ENCODE data around the gene C6orf136. TPM values are rescaled to one million over a fixed set of nuclear protein-coding genes. Genes with fewer than 3 reads are reported as not detected.

C6orf136 gene
- total RNA-seq, 1 donor from 2014 or later: 18.8 TPM

- no peak for TF ChIP-seq CTCF (IDR thresholded peaks at IDR 0.05; ENCODE audit: unreplicated experiment)
- no peaks in the 10 kb centered on the region for H3K9me3 Mint-ChIP-seq (ENCODE audit: low read depth)
- peaks cover 24% of the 10 kb centered on the region for H3K36me3 Mint-ChIP-seq (ENCODE audit: insufficient read depth)
- no peaks in the 10 kb centered on the region for H3K4me1 Mint-ChIP-seq (ENCODE audit: low read depth)
- no peaks in the 10 kb centered on the region for H3K27me3 Mint-ChIP-seq
- DNase-seq (ENCODE audit: low spot score, unreplicated experiment): no peak
- no peak overlapping the region for H3K27ac Mint-ChIP-seq
- no peak overlapping the region for H3K4me3 Mint-ChIP-seq (ENCODE audit: low read depth)
Observed at GRCh38 chr6:30600451-30600961, 46.4 kb upstream of the C6orf136 start.

GRCh38 chr6:30601436-30601814 lies 45.5 kb upstream of the C6orf136 start:
- H3K27me3 Mint-ChIP-seq: no peaks in the 10 kb centered on the region
- no peak for DNase-seq (ENCODE audit: low spot score, unreplicated experiment)
- H3K4me3 Mint-ChIP-seq (ENCODE audit: low read depth): no peak overlapping the region
- no peaks in the 10 kb centered on the region for H3K4me1 Mint-ChIP-seq (ENCODE audit: low read depth)
- H3K9me3 Mint-ChIP-seq (ENCODE audit: low read depth): no peaks in the 10 kb centered on the region
- peaks cover 31% of the 10 kb centered on the region for H3K36me3 Mint-ChIP-seq (ENCODE audit: insufficient read depth)
- H3K27ac Mint-ChIP-seq: no peak overlapping the region
- TF ChIP-seq CTCF (IDR thresholded peaks at IDR 0.05; ENCODE audit: unreplicated experiment): no peak

GRCh38 chr6:30601815-30602641 lies 44.9 kb upstream of the C6orf136 start:
- H3K4me3 Mint-ChIP-seq (ENCODE audit: low read depth): no peak overlapping the region
- H3K27me3 Mint-ChIP-seq: no peaks in the 10 kb centered on the region
- H3K9me3 Mint-ChIP-seq (ENCODE audit: low read depth): no peaks in the 10 kb centered on the region
- no peak for DNase-seq (ENCODE audit: low spot score, unreplicated experiment)
- H3K4me1 Mint-ChIP-seq (ENCODE audit: low read depth): no peaks in the 10 kb centered on the region
- no peak overlapping the region for H3K27ac Mint-ChIP-seq
- TF ChIP-seq CTCF (IDR thresholded peaks at IDR 0.05; ENCODE audit: unreplicated experiment): no peak
- peaks cover 35% of the 10 kb centered on the region for H3K36me3 Mint-ChIP-seq (ENCODE audit: insufficient read depth)

GRCh38 chr6:30603961-30604360 lies 43.0 kb upstream of the C6orf136 start:
- TF ChIP-seq CTCF (IDR thresholded peaks at IDR 0.05; ENCODE audit: unreplicated experiment): no peak
- Mint-ChIP-seq H3K36me3 (ENCODE audit: insufficient read depth) (peaks cover 44% of the 10 kb centered on the region), H3K9me3 (ENCODE audit: low read depth) (no peaks in the 10 kb centered on the region), H3K4me1 (ENCODE audit: low read depth) (peaks cover 3% of the 10 kb centered on the region), H3K27me3 (no peaks in the 10 kb centered on the region), H3K27ac (no peak overlapping the region), H3K4me3 (ENCODE audit: low read depth) (no peak overlapping the region)
- DNase-seq (ENCODE audit: low spot score, unreplicated experiment): no peak

GRCh38 chr6:30610065-30610464 lies 36.9 kb upstream of the C6orf136 start:
- H3K9me3 Mint-ChIP-seq (ENCODE audit: low read depth): no peaks in the 10 kb centered on the region
- H3K27me3 Mint-ChIP-seq: no peaks in the 10 kb centered on the region
- no peak for DNase-seq (ENCODE audit: low spot score, unreplicated experiment)
- TF ChIP-seq CTCF (IDR thresholded peaks at IDR 0.05; ENCODE audit: unreplicated experiment): no peak
- H3K27ac Mint-ChIP-seq: peak overlapping the region; percentile 75
- no peak overlapping the region for H3K4me3 Mint-ChIP-seq (ENCODE audit: low read depth)
- peaks cover 31% of the 10 kb centered on the region for H3K4me1 Mint-ChIP-seq (ENCODE audit: low read depth)
- peaks cover 35% of the 10 kb centered on the region for H3K36me3 Mint-ChIP-seq (ENCODE audit: insufficient read depth)

All from progenitor cell of endocrine pancreas (in vitro differentiated cells).